ENCODE results near the gene LGALS3BP. TPM values are rescaled to one million over a fixed set of nuclear protein-coding genes. Genes with fewer than 3 reads are reported as not detected.

The LGALS3BP gene
- total and polyA plus RNA-seq, 2 of the 13 experiments (the other 11 are each of a cell fraction or from before 2014, with no cell fraction given) = 137 to 332 TPM

DNA sequence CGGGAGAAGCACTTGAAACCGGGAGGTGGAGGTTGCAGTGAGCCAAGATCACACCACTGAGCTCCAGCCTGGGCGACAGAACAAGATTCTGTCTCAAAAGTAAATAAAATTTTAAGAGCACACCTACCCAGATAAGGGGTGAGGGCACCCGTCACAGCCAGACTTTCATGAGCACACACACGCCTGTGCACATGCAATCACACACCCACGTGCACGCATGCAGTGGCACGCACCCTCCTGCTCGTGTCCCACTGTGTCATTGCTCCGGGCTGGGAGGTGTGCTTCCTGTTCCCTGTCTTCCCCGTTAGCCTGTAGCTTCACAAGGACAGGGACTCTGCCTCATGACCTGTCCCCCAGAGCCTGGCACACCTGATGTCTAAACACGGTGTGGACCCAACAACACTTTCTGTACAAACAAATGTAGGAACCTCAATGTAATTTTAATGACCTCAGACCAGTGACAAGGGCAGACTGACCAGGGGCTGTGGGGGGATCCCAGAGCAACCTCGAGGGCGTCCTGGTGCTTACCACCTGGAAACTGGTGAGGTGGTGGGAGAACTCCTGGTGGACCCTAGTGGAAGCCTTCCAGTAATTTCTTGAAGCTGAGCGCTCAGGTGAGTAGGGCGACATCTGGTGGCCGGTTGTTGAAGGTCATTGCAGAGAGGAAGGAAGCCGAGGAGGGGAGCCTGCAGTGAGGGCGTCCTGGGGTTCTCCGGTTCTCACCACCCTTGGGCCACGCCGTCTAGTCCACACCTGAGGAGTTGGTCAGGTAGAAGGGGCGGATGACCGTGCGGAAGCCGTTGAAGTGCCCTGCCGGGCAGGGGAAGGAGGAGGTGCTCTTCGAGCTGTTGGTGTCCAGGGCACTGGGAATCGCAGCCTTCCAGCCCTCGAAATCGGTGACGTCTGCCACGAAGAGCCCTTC, 8.6 kb downstream of the LGALS3BP start (continued):
- TF ChIP-seq, protein P1, sequence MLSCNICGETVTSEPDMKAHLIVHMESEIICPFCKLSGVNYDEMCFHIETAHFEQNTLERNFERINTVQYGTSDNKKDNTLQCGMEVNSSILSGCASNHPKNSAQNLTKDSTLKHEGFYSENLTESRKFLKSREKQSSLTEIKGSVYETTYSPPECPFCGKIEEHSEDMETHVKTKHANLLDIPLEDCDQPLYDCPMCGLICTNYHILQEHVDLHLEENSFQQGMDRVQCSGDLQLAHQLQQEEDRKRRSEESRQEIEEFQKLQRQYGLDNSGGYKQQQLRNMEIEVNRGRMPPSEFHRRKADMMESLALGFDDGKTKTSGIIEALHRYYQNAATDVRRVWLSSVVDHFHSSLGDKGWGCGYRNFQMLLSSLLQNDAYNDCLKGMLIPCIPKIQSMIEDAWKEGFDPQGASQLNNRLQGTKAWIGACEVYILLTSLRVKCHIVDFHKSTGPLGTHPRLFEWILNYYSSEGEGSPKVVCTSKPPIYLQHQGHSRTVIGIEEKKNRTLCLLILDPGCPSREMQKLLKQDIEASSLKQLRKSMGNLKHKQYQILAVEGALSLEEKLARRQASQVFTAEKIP (CRISPR knock-in tag; IDR thresholded peaks at IDR 0.05; ENCODE audit: borderline replicate concordance) = no peak
- TF ChIP-seq MTA1 (CRISPR knock-in tag; IDR thresholded peaks at IDR 0.05; ENCODE audit: borderline replicate concordance) (0 out of 2 replicates have a peak, but pooled peaks have one; percentile 5), MYNN (CRISPR knock-in tag; IDR thresholded peaks at IDR 0.05; ENCODE audit: low read depth) (no peak), ZNF253 (CRISPR knock-in tag; IDR thresholded peaks at IDR 0.05; ENCODE audit: borderline replicate concordance) (0 out of 2 replicates have a peak, but pooled peaks have one; percentile 25), ZSCAN21 (CRISPR knock-in tag; IDR thresholded peaks at IDR 0.05; ENCODE audit: borderline replicate concordance) (peak; percentile 40; the same call in 1 of the 2 replicates), SAFB2 (CRISPR knock-in tag; IDR thresholded peaks at IDR 0.05; ENCODE audit: borderline replicate concordance, low read depth) (peak; percentile 62; the same call in 1 of the 2 replicates), RAD21 (CRISPR knock-in tag; IDR thresholded peaks at IDR 0.05) (peak; percentile 93), BHLHE40 (IDR thresholded peaks at IDR 0.05; ENCODE audit: low read length) (no peak), POGZ (CRISPR knock-in tag; IDR thresholded peaks at IDR 0.05) (peak; percentile 56; the same call in 1 of the 2 replicates), KDM4B (CRISPR knock-in tag; IDR thresholded peaks at IDR 0.05) (no peak), DMAP1 (CRISPR knock-in tag; IDR thresholded peaks at IDR 0.05) (no peak), ZC3H13 (CRISPR knock-in tag; IDR thresholded peaks at IDR 0.05) (peak; percentile 92), RXRA (CRISPR knock-in tag; IDR thresholded peaks at IDR 0.05) (peak; percentile 13; the same call in 1 of the 2 replicates)
- TF ChIP-seq, protein P2, sequence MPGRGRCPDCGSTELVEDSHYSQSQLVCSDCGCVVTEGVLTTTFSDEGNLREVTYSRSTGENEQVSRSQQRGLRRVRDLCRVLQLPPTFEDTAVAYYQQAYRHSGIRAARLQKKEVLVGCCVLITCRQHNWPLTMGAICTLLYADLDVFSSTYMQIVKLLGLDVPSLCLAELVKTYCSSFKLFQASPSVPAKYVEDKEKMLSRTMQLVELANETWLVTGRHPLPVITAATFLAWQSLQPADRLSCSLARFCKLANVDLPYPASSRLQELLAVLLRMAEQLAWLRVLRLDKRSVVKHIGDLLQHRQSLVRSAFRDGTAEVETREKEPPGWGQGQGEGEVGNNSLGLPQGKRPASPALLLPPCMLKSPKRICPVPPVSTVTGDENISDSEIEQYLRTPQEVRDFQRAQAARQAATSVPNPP (CRISPR knock-in tag; IDR thresholded peaks at IDR 0.05) = no peak
- TF ChIP-seq, protein P3, sequence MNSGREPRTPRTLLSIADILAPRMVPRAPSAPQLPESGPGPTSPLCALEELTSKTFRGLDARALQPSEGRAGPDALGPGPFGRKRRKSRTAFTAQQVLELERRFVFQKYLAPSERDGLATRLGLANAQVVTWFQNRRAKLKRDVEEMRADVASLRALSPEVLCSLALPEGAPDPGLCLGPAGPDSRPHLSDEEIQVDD (CRISPR knock-in tag; IDR thresholded peaks at IDR 0.05; ENCODE audit: borderline replicate concordance) = no peak
- TF ChIP-seq, protein P4, sequence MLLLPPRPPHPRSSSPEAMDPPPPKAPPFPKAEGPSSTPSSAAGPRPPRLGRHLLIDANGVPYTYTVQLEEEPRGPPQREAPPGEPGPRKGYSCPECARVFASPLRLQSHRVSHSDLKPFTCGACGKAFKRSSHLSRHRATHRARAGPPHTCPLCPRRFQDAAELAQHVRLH (CRISPR knock-in tag; IDR thresholded peaks at IDR 0.05; ENCODE audit: borderline replicate concordance, low read depth) = peak; percentile 87; the same call in 1 of the 2 replicates
- TF ChIP-seq, protein P5, sequence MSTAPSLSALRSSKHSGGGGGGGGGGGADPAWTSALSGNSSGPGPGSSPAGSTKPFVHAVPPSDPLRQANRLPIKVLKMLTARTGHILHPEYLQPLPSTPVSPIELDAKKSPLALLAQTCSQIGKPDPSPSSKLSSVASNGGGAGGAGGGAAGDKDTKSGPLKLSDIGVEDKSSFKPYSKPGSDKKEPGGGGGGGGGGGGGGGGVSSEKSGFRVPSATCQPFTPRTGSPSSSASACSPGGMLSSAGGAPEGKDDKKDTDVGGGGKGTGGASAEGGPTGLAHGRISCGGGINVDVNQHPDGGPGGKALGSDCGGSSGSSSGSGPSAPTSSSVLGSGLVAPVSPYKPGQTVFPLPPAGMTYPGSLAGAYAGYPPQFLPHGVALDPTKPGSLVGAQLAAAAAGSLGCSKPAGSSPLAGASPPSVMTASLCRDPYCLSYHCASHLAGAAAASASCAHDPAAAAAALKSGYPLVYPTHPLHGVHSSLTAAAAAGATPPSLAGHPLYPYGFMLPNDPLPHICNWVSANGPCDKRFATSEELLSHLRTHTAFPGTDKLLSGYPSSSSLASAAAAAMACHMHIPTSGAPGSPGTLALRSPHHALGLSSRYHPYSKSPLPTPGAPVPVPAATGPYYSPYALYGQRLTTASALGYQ (CRISPR knock-in tag; IDR thresholded peaks at IDR 0.05) = no peak
- TF ChIP-seq, protein P6, sequence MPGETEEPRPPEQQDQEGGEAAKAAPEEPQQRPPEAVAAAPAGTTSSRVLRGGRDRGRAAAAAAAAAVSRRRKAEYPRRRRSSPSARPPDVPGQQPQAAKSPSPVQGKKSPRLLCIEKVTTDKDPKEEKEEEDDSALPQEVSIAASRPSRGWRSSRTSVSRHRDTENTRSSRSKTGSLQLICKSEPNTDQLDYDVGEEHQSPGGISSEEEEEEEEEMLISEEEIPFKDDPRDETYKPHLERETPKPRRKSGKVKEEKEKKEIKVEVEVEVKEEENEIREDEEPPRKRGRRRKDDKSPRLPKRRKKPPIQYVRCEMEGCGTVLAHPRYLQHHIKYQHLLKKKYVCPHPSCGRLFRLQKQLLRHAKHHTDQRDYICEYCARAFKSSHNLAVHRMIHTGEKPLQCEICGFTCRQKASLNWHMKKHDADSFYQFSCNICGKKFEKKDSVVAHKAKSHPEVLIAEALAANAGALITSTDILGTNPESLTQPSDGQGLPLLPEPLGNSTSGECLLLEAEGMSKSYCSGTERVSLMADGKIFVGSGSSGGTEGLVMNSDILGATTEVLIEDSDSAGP (CRISPR knock-in tag; IDR thresholded peaks at IDR 0.05; ENCODE audit: borderline replicate concordance) = peak; percentile 49; the same call in 1 of the 2 replicates
- TF ChIP-seq, protein P7, sequence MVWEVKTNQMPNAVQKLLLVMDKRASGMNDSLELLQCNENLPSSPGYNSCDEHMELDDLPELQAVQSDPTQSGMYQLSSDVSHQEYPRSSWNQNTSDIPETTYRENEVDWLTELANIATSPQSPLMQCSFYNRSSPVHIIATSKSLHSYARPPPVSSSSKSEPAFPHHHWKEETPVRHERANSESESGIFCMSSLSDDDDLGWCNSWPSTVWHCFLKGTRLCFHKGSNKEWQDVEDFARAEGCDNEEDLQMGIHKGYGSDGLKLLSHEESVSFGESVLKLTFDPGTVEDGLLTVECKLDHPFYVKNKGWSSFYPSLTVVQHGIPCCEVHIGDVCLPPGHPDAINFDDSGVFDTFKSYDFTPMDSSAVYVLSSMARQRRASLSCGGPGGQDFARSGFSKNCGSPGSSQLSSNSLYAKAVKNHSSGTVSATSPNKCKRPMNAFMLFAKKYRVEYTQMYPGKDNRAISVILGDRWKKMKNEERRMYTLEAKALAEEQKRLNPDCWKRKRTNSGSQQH (CRISPR knock-in tag; IDR thresholded peaks at IDR 0.05; ENCODE audit: low read depth) = 0 out of 2 replicates have a peak, but pooled peaks have one; percentile 29

Data from HepG2 (cell line).